Measurements from ENCODE around the gene MRC1.

Gene MRC1

GRCh38 chr10:17808971-17809841 lies at the start of gene MRC1:
MRC1 (plus strand) TSS chr10:17809348; CDS start chr10:17809466, 118 bp downstream.
- no peak for DNase-seq

- DNase-seq, result no peak
Observed at GRCh38 chr10:17764142-17764541, 45.0 kb upstream of the MRC1 start.

- no peak for DNase-seq
Observed at GRCh38 chr10:17765602-17766001, 43.5 kb upstream of the MRC1 start.

- no peak for DNase-seq
Observed at GRCh38 chr10:17766731-17767130, 42.4 kb upstream of the MRC1 start.

- DNase-seq, result no peak
Observed at GRCh38 chr10:17768496-17768895, 40.7 kb upstream of the MRC1 start.

- DNase-seq, result no peak
Observed at GRCh38 chr10:17768957-17769356, 40.2 kb upstream of the MRC1 start.

GRCh38 chr10:17771017-17771416 lies 38.1 kb upstream of the MRC1 start:
- no peak for DNase-seq

- no peak for DNase-seq
Observed at GRCh38 chr10:17779784-17780183, 29.4 kb upstream of the MRC1 start.

- no peak for DNase-seq
Observed at GRCh38 chr10:17780727-17781126, 28.4 kb upstream of the MRC1 start.

GRCh38 chr10:17781856-17782255 lies 27.3 kb upstream of the MRC1 start:
- DNase-seq, result no peak

- DNase-seq, result no peak
Observed at GRCh38 chr10:17782921-17783665, 26.1 kb upstream of the MRC1 start.

GRCh38 chr10:17783751-17784150 lies 25.4 kb upstream of the MRC1 start:
- no peak for DNase-seq

- no peak for DNase-seq
Observed at GRCh38 chr10:17784688-17785087, 24.5 kb upstream of the MRC1 start.

- no peak for DNase-seq
Observed at GRCh38 chr10:17785276-17785930, 23.7 kb upstream of the MRC1 start.

- no peak for DNase-seq
Observed at GRCh38 chr10:17787087-17787961, 21.8 kb upstream of the MRC1 start.

GRCh38 chr10:17788646-17789045 lies 20.5 kb upstream of the MRC1 start:
- no peak for DNase-seq

- DNase-seq, result no peak
Observed at GRCh38 chr10:17789396-17789795, 19.8 kb upstream of the MRC1 start.

- DNase-seq, result no peak
Observed at GRCh38 chr10:17790651-17791050, 18.5 kb upstream of the MRC1 start.

GRCh38 chr10:17792991-17793390 lies 16.2 kb upstream of the MRC1 start:
- no peak for DNase-seq

GRCh38 chr10:17793823-17794644 lies 15.1 kb upstream of the MRC1 start:
- no peak for DNase-seq

- DNase-seq, result no peak
Observed at GRCh38 chr10:17795083-17795482, 14.1 kb upstream of the MRC1 start.

Measured in NCI-H2029 treated with DMSO at 0.1 percent for 48 hours (cell line).